GM23338 (cell line): Measurements from ENCODE around the gene FBLN1. TPM values are rescaled to one million over a fixed set of nuclear protein-coding genes. Genes with fewer than 3 reads are reported as not detected.

Experiments
- ATAC-seq: fragments of 200-7000 bp; cut with Tn5 transposase; 3 replicates; pipeline ENCODE4 v1.9.1; 2020
- DNase-seq: peaks from one replicate; pipeline ENCODE4 v3.0.0-alpha.2; 2015; ENCODE audit warnings: low spot score
- H2AFZ ChIP-seq: fragments of 200-600 bp; sonication (generic); 2 replicates; pipeline ENCODE4 v1.8.0; 2016; ENCODE audit warnings: antibody characterized with exemption, mild to moderate bottlenecking, moderate library complexity
- H3F3A ChIP-seq: fragments of 200-600 bp; sonication (generic); replicated peaks from 2 replicates; pipeline ENCODE4 v1.8.0; 2017; ENCODE audit warnings: antibody characterized with exemption, mixed run types, low read depth
- H3K27ac ChIP-seq: fragments of 200-600 bp; sonication (generic); 2 replicates; pipeline ENCODE4 v1.6.1; 2016; ENCODE audit warnings: low read depth
- H3K27me3 ChIP-seq: fragments of 200-600 bp; sonication (generic); 2 replicates; pipeline ENCODE4 v1.8.0; 2016; ENCODE audit warnings: mild to moderate bottlenecking, mixed run types, moderate library complexity; ENCODE audit not compliant: insufficient read depth
- H3K36me3 ChIP-seq: fragments of 200-600 bp; sonication (generic); 2 replicates; pipeline ENCODE4 v1.8.0; 2016; ENCODE audit warnings: mild to moderate bottlenecking; ENCODE audit not compliant: insufficient read depth
- H3K4me1 ChIP-seq: fragments of 200-600 bp; sonication (generic); 2 replicates; pipeline ENCODE4 v1.8.0; 2016; ENCODE audit warnings: mild to moderate bottlenecking, moderate library complexity; ENCODE audit not compliant: insufficient read depth
- H3K4me2 ChIP-seq: fragments of 200-600 bp; sonication (generic); 2 replicates; pipeline ENCODE4 v1.7.1; 2017; ENCODE audit warnings: mixed run types
- H3K4me3 ChIP-seq: fragments of 200-600 bp; sonication (generic); 2 replicates; pipeline ENCODE4 v1.6.1; 2016; ENCODE audit warnings: mixed run types
- H3K79me2 ChIP-seq: fragments of 200-600 bp; sonication (generic); replicated peaks from 2 replicates; pipeline ENCODE4 v1.8.0; 2017; ENCODE audit warnings: mild to moderate bottlenecking; ENCODE audit not compliant: insufficient read depth
- H3K9me2 ChIP-seq: fragments of 200-600 bp; sonication (generic); 2 replicates; pipeline ENCODE4 v1.8.0; 2017; ENCODE audit not compliant: insufficient read depth
- H4K20me1 ChIP-seq: fragments of 200-600 bp; sonication (generic); replicated peaks from 2 replicates; pipeline ENCODE4 v1.8.0; 2017; ENCODE audit warnings: mild to moderate bottlenecking; ENCODE audit not compliant: insufficient read depth
- H3K27ac Mint-ChIP-seq: 2 replicates; pipeline ENCODE4 v1.8.0; 2020; ENCODE audit warnings: inconsistent platforms, mild to moderate bottlenecking, moderate library complexity, mixed read lengths
- H3K27me3 Mint-ChIP-seq: 3 replicates; pipeline ENCODE4 v1.8.0; 2022; ENCODE audit warnings: low read depth, mild to moderate bottlenecking, moderate library complexity, mixed read lengths, inconsistent platforms; ENCODE audit not compliant: insufficient read depth, poor library complexity
- H3K36me3 Mint-ChIP-seq: 3 replicates; pipeline ENCODE4 v1.8.0; 2021; ENCODE audit warnings: low read depth, mild to moderate bottlenecking, inconsistent platforms, moderate library complexity, mixed read lengths
- H3K4me1 Mint-ChIP-seq: 3 replicates; pipeline ENCODE4 v1.8.0; 2020; ENCODE audit warnings: mild to moderate bottlenecking, inconsistent platforms, mixed read lengths
- H3K4me3 Mint-ChIP-seq: 3 replicates; pipeline ENCODE4 v1.8.0; 2021; ENCODE audit warnings: moderate library complexity, mild to moderate bottlenecking, inconsistent platforms, mixed read lengths
- H3K9me3 Mint-ChIP-seq: 3 replicates; pipeline ENCODE4 v1.8.0; 2020; ENCODE audit warnings: moderate library complexity, mild to moderate bottlenecking, inconsistent platforms, mixed read lengths
- CREB1 ChIP-seq: fragments of 250-450 bp; sonication (Bioruptor Pico); IDR thresholded peaks from 2 replicates; pipeline ENCODE4 v1.5.0; 2020; ENCODE audit warnings: low read depth, mild to moderate bottlenecking, moderate library complexity
- CTCF ChIP-seq, 2 experiments: fragments of 200-600 bp in 1 of 2; sonication (generic) in 1 of 2; conservative IDR thresholded peaks; 2 replicates each; pipeline versions ENCODE4 v1.5.1 to v1.6.1; 2016 to 2017; ENCODE audit warnings: antibody characterized with exemption in 2 of 2, low read depth in 2 of 2, mild to moderate bottlenecking in 2 of 2, moderate library complexity in 1 of 2
- ETS1 ChIP-seq: IDR thresholded peaks from 2 replicates; pipeline ENCODE4 v1.6.1; 2016; ENCODE audit warnings: antibody characterized with exemption
- EZH2 ChIP-seq: fragments of 200-600 bp; sonication (generic); IDR thresholded peaks from one replicate; pipeline ENCODE4 v1.8.0; 2017; ENCODE audit warnings: antibody characterized with exemption, mild to moderate bottlenecking, low read depth; ENCODE audit not compliant: unreplicated experiment
- EZH2phosphoT487 ChIP-seq: fragments of 200-600 bp; sonication (generic); IDR thresholded peaks from one replicate; pipeline ENCODE4 v1.8.1; 2018; ENCODE audit warnings: antibody characterized with exemption; ENCODE audit not compliant: unreplicated experiment
- JUNB ChIP-seq: IDR thresholded peaks from one replicate; pipeline ENCODE4 v1.6.1; 2016; ENCODE audit warnings: antibody characterized with exemption; ENCODE audit not compliant: unreplicated experiment
- NANOG ChIP-seq: IDR thresholded peaks from 2 replicates; pipeline ENCODE4 v1.6.1; 2016; ENCODE audit warnings: antibody characterized with exemption, borderline replicate concordance
- STAT1 ChIP-seq: IDR thresholded peaks from one replicate; pipeline ENCODE4 v1.6.1; 2016; ENCODE audit warnings: antibody characterized with exemption; ENCODE audit not compliant: unreplicated experiment
- ZNF114 ChIP-seq: fragments of 250-450 bp; sonication (Bioruptor Pico); IDR thresholded peaks from 2 replicates; pipeline ENCODE4 v1.5.0; 2020; ENCODE audit warnings: mild to moderate bottlenecking, moderate library complexity
- ZNF331 ChIP-seq: fragments of 250-450 bp; sonication (Bioruptor Pico); IDR thresholded peaks from 2 replicates; pipeline ENCODE4 v1.5.0; 2020; ENCODE audit warnings: low read depth, mild to moderate bottlenecking, moderate library complexity
- polyA plus RNA-seq: library from polyadenylated mRNA; unstranded; fragments of >200 nt; fragmentation: Nextera tagmentation; extraction: Ambion mirVana; gene quantifications from 2 replicates; pipeline ENCODE4 v1.2.1, GENCODE V29; 2016
- total RNA-seq: library from RNA; depleted of rRNA; stranded (reverse); fragments of >200 nt; shearing (Covaris generic); gene quantifications from 2 replicates; pipeline ENCODE4 v1.2.3, GENCODE V29; 2014
- TF ChIP-seq, protein P1 (sequence below): fragments of 250-450 bp; sonication (Bioruptor Pico); IDR thresholded peaks from 2 replicates; pipeline ENCODE4 v1.5.0; 2020; ENCODE audit warnings: mild to moderate bottlenecking, moderate library complexity

Gene FBLN1
- total and polyA plus RNA-seq, 2 experiments from 2014 or later, result 90.1 to 137 TPM

DNA sequence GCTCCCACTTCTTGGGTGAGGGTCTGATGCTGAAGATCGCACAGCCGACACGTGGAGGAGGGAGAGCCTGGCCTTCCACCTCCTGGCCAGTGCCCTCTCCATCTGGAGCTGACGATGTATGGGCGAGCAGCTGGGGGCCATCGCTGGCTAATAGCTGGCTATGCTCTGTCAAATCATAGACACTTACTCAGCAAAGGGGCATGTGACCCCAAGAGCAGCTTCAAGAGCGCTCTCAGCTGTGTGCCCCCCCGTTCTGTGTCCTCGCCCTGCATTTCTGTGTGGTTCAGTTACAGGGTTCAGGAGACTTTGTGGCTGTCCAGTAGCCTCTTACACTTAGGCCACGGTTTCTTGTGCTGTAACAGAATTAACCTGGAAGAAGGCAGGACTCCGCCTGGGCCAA is 26.4 kb downstream of the FBLN1 start:
- no peak overlapping the region for H3K27ac ChIP-seq
- TF ChIP-seq EZH2phosphoT487 (no peak), STAT1 (no peak), CTCF (conservative IDR thresholded peaks at IDR 0.05; ENCODE audit: low read depth in 2 of 2) (no peak), EZH2 (no peak), CREB1 (no peak), JUNB (no peak), ZNF114 (CRISPR knock-in tag) (no peak), ZNF331 (CRISPR knock-in tag) (no peak), NANOG (no peak), ETS1 (no peak)
- TF ChIP-seq, protein P1, sequence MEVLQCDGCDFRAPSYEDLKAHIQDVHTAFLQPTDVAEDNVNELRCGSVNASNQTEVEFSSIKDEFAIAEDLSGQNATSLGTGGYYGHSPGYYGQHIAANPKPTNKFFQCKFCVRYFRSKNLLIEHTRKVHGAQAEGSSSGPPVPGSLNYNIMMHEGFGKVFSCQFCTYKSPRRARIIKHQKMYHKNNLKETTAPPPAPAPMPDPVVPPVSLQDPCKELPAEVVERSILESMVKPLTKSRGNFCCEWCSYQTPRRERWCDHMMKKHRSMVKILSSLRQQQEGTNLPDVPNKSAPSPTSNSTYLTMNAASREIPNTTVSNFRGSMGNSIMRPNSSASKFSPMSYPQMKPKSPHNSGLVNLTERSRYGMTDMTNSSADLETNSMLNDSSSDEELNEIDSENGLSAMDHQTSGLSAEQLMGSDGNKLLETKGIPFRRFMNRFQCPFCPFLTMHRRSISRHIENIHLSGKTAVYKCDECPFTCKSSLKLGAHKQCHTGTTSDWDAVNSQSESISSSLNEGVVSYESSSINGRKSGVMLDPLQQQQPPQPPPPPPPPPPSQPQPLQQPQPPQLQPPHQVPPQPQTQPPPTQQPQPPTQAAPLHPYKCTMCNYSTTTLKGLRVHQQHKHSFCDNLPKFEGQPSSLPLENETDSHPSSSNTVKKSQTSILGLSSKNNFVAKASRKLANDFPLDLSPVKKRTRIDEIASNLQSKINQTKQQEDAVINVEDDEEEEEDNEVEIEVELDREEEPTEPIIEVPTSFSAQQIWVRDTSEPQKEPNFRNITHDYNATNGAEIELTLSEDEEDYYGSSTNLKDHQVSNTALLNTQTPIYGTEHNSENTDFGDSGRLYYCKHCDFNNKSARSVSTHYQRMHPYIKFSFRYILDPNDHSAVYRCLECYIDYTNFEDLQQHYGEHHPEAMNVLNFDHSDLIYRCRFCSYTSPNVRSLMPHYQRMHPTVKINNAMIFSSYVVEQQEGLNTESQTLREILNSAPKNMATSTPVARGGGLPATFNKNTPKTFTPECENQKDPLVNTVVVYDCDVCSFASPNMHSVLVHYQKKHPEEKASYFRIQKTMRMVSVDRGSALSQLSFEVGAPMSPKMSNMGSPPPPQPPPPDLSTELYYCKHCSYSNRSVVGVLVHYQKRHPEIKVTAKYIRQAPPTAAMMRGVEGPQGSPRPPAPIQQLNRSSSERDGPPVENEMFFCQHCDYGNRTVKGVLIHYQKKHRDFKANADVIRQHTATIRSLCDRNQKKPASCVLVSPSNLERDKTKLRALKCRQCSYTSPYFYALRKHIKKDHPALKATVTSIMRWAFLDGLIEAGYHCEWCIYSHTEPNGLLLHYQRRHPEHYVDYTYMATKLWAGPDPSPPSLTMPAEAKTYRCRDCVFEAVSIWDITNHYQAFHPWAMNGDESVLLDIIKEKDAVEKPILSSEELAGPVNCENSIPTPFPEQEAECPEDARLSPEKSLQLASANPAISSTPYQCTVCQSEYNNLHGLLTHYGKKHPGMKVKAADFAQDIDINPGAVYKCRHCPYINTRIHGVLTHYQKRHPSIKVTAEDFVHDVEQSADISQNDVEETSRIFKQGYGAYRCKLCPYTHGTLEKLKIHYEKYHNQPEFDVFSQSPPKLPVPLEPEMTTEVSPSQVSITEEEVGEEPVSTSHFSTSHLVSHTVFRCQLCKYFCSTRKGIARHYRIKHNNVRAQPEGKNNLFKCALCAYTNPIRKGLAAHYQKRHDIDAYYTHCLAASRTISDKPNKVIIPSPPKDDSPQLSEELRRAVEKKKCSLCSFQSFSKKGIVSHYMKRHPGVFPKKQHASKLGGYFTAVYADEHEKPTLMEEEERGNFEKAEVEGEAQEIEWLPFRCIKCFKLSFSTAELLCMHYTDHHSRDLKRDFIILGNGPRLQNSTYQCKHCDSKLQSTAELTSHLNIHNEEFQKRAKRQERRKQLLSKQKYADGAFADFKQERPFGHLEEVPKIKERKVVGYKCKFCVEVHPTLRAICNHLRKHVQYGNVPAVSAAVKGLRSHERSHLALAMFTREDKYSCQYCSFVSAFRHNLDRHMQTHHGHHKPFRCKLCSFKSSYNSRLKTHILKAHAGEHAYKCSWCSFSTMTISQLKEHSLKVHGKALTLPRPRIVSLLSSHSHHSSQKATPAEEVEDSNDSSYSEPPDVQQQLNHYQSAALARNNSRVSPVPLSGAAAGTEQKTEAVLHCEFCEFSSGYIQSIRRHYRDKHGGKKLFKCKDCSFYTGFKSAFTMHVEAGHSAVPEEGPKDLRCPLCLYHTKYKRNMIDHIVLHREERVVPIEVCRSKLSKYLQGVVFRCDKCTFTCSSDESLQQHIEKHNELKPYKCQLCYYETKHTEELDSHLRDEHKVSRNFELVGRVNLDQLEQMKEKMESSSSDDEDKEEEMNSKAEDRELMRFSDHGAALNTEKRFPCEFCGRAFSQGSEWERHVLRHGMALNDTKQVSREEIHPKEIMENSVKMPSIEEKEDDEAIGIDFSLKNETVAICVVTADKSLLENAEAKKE (CRISPR knock-in tag), result no peak
- H4K20me1 ChIP-seq, result no peaks in the 10 kb centered on the region; the same call in 1 of the 2 replicates
- Mint-ChIP-seq H3K4me1 (no peaks in the 10 kb centered on the region; the same call in 2 of the 3 replicates), H3K9me3 (no peaks in the 10 kb centered on the region), H3K36me3 (peaks cover 60% of the 10 kb centered on the region), H3K27ac (no peak overlapping the region), H3K4me3 (no peak overlapping the region), H3K27me3 (no peaks in the 10 kb centered on the region)
- peaks cover under 1% of the 10 kb centered on the region for H3K36me3 ChIP-seq
- H2AFZ ChIP-seq, result no peak overlapping the region
- ATAC-seq (no peak), DNase-seq (no peak)
- H3K4me2 ChIP-seq, result no peak overlapping the region
- H3K4me1 ChIP-seq, result no peaks in the 10 kb centered on the region
- H3K9me2 ChIP-seq, result no peaks in the 10 kb centered on the region
- no peaks in the 10 kb centered on the region for H3K79me2 ChIP-seq
- no peaks in the 10 kb centered on the region for H3F3A ChIP-seq
- no peak overlapping the region for H3K4me3 ChIP-seq
- no peaks in the 10 kb centered on the region for H3K27me3 ChIP-seq
